Right lobe of liver (tissue), 4 donors: ENCODE data around the gene ITLN1.

Experiments used
- POLR2A ChIP-seq: fragments of 450-650 bp; IDR thresholded peaks from one replicate; pipeline ENCODE4 v1.6.1; 2017; ENCODE audit warnings: antibody characterized with exemption, mild to moderate bottlenecking
- TF ChIP-seq, protein P1 (sequence below), 4 donors: fragments of 200-600 bp in 3 of 4; fragments of 450-650 bp in 1 of 4; IDR thresholded peaks; one replicate each; pipeline versions ENCODE4 v1.5.1 to v1.8.0; 2016 to 2022; ENCODE audit warnings: antibody characterized with exemption in 4 of 4, mild to moderate bottlenecking in 2 of 4
- donor health status: DM: no; HTN: no; CAD: no.
- donor health status: DM: no; HTN: no; CAD: no.
- donor health status: DM: no; HTN: yes; CAD: no.

DNA sequence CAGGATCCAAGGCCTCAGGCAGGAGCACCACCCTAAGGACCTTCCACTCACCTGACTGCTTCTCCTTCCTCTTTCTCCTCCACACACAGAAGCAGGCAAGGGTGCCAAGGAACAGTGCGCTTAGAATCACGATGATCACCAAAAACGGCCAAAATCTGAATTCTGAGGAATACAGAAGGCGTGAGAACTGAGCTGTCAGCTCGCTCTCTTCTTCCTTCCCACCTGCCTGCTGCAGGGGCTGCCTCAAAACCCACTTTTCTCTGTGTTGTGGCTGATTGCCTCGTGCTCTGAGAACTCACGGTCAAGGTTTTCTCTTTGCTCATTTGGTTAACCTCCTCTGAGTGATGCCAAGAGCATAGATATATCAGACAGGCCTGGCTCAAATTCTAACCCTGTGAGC, 46.1 kb downstream of the ITLN1 start:
- TF ChIP-seq, protein P1, sequence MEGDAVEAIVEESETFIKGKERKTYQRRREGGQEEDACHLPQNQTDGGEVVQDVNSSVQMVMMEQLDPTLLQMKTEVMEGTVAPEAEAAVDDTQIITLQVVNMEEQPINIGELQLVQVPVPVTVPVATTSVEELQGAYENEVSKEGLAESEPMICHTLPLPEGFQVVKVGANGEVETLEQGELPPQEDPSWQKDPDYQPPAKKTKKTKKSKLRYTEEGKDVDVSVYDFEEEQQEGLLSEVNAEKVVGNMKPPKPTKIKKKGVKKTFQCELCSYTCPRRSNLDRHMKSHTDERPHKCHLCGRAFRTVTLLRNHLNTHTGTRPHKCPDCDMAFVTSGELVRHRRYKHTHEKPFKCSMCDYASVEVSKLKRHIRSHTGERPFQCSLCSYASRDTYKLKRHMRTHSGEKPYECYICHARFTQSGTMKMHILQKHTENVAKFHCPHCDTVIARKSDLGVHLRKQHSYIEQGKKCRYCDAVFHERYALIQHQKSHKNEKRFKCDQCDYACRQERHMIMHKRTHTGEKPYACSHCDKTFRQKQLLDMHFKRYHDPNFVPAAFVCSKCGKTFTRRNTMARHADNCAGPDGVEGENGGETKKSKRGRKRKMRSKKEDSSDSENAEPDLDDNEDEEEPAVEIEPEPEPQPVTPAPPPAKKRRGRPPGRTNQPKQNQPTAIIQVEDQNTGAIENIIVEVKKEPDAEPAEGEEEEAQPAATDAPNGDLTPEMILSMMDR (IDR thresholded peaks at IDR 0.05) = no peak
- TF ChIP-seq POLR2A = no peak
